Stimulated activated CD8-positive, alpha-beta memory T cell treated with anti-CD3 and anti-CD28 coated beads, Interleukin-7, amount 100 ng/mL, for 48 hours (primary cell): ENCODE results near the gene CSNK1D.

Experiments
- DNase-seq, 2 donors: peaks; one replicate each; pipeline ENCODE4 v3.0.0-alpha.2; 2020; ENCODE audit warnings: low read depth in 1 of 2; ENCODE audit errors: extremely low read depth in 1 of 2

CSNK1D gene

GRCh38 chr17:82296511-82297279, 23.2 kb upstream of the CSNK1D start:
- no peak for DNase-seq

GRCh38 chr17:82295472-82295814, 21.9 kb upstream of the CSNK1D start:
- no peak for DNase-seq

DNA sequence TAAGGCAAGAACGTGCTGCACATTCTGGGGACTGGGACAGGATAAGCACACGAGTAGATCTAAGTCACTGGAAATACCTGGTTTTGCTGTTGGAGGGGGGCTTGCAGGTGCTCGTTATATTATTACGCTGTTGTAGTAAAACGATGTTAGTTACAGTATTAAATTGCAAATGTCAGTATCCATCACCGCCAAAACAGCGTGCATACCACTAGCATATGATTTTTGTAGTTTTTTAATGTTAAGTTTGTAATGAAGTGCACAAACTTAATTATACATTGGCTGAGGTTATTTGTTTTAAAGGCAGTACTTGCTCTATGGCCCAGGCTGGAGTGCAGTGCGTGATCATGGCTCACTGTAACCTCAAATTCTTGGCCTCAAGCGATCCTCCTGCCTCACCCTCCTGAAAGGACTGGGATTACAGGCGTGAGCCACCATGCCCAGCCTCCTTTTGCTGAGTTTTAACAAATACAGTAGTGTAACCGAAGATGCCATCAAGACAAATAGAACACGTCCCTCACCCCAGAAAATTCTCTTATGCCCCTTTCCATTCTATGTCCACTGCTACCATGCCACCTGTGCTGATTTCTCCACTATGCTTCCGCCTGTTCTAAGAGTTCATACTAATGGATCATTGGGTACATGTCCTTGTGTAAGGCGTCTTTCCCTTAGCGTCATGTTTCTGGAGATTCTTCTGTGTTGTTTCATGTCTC, 20.7 kb upstream of the CSNK1D start:
- DNase-seq, result no peak

- DNase-seq, result peak; percentile 85 to 92
Measured at GRCh38 chr17:82292251-82293154, 19.0 kb upstream of the CSNK1D start.

DNA sequence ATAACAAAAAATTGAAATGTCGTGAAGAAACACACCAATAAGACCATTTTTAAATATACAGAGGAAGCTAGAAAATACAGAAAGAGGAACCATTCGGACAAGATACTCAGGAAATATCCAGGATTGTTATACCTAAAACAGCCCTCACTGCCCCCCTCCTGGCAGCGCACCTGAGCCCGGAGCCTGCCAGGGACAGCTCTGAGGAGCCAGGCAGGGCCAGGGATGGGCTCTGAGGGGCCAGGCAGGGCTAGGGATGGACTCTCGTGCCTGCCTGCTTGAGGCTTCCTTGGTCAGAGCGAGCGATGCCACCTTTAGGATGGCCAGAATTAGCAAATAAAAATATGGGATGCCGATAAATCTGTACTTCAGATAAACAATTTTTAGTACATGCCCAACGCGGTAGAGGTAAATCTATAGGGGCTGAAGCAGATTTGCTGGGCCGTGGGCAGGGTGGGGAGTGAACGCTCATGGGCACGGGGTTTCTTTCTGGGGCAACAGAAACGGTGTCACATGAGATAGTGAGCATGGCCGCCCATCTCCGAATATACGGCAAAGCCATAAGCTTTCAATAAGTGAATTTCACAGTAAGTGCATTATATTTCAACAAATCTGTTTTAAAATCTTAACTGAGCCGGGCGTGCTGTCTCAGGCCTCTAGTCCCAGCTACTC, 18.2 kb upstream of the CSNK1D start:
- DNase-seq, result no peak

DNA sequence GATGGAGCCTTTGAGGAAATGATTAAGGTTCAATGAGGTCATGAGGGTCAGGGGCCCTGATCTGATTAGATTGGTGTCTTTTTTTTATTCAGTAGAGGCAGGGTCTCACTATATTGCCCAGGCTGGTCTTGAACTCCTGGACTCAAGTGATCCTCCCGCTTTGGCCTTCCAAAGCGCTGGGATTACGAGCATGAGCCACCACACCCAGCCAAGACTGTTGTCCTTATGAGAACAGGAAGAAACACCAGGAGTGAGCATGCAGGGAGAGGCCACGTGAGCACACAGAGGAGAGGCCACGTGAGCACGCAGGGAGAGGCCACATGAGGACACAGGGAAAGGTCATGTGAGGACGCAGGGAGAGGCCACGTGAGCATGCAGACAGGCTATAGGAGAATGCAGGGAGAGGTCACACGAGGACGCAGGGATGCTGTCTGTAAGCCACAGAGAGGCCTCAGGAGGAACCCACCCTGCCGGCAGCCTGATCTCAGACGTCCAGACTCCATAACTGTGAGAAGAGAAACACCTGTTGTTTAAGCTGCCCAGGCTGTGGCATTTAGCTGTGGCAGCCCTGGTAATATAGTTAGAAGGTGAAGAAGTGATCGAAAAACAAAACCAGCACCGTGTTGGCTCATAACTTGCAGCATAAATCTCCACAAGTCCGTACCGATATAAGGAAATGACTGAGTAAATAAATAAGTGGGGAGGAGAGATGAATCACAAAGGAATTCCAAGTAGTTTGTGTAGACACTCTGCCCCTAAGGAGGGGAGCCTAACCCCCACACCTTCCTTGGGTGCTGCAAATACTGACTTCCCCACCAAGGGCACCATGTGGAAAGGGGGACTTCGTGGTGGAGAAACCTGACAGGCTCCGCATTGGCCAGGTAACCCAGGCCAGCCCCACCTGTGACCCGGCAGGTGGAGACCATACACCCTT, 14.6 kb upstream of the CSNK1D start:
- DNase-seq, result no peak

GRCh38 chr17:82287013-82287867, 13.7 kb upstream of the CSNK1D start:
- DNase-seq, result no peak

DNA sequence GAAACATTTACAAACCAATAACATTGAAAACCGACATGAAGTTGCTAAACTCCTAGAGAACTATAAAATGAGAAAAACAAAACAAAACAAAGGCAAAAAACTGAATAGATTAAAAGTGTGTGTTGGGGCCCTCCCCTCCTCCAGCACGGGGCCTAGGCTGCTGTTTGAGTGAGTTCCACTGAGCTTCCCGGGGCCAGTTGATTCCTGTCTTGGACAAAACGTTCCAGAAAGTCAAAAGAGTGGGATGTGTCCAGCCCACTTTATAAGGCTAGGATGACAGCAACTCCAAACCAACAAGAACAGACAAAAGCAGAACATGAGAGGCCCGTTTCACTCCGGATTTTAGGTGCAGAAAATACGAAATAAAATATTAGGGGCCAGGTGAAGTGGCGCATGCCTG, 11.6 kb upstream of the CSNK1D start:
- DNase-seq, result no peak

GRCh38 chr17:82283208-82283749, 9.8 kb upstream of the CSNK1D start:
- DNase-seq, result peak in 1 of 2 donors; percentile 79

DNA sequence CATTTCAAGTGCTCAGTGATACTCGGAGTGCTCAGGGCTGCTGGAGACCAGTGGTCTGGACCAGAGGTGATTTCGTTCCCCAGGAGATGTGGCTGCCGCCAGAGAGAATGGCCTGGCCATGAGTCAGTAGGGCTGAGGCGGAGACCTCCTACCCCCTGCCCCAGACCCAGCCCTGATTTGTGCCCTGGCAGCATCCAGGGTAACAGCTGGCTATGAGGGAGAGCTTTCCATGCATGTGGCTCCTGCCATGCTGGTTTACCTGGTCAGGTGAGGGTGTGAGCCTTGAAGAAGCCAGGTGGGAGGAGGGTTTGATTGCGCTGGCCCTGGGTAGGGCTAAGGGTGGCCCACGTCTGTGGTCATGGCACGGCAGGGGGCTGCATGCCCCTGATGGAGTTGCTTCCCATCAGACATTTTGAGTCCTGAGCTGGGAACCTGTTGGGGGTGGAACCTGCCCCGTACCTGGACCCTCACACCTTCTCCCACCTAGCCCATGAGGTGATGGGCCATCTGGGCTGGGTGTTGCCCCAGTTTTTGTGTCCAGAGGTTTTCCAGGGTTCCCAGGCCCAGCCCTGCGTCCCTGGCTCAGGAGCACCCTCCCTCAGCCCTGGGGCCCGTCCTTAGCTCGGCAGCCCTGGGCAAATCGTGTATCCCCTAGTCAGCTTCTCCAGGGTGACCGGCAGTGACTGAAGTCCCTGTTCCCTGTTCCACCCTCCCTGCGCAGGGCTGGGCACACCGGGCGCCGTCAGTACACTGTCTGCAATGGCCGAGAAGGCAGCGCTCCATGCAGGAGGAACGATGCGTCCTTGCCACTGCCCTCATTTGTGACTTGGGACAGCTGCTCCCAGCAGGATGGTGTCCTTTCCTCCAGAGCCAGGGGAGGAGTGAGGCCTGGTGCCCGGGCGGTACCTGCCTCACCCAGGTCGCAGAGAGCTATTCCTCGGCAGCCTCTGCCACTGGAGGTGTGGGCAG, 9.0 kb upstream of the CSNK1D start:
- no peak for DNase-seq

GRCh38 chr17:82281502-82282238, 8.2 kb upstream of the CSNK1D start:
- DNase-seq, result no peak

- DNase-seq, result no peak
Measured at GRCh38 chr17:82281076-82281475, 7.6 kb upstream of the CSNK1D start.

- no peak for DNase-seq
Measured at GRCh38 chr17:82280537-82280936, 7.0 kb upstream of the CSNK1D start.

DNA sequence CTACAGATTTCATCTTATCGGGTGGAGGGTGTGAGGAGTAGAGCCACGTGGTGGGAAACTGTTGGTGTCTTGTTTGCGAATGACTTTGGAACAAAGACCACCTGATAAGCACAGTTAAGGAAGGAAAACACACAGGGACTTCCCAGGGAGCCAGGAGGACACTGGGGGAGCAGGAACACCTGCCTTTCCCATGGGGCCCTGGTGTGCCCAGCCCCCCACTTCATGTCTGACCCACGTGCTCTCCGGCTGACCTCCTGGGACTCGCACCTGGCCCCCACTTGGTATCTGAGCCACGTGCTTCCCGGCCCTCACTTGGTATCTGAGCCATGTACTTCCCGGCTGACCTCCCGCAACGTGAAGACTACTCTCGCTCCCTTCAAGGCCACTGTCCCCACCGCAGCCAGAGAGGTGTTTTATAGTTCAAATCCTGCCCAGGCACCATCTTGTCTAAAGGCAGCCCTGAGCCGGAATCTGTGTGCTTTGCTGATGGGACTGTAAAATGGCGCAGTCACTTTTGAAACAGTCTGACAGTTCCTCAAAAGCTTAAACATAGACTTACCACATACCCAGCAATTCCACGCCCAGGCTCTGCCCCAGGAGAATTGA, 5.4 kb upstream of the CSNK1D start:
- DNase-seq, result no peak

DNA sequence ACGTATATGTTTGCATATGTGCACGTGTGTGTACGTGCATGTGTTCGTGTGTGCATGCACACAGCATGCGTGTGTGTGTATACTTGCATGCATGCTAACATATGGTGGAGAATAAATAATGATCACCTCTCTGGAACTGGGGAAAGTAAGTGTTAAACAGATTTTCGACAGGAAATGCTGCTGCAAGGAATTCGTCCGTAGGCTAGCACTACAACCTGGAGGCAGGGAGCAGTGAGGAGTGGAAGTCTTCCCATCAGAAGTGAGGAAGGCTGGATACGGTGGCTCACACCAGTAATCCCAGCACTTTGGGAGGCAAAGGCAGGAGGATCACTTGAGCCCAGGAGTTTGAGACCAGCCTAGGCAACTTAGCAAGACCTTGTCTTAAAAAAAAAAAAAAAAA, 4.8 kb upstream of the CSNK1D start:
- no peak for DNase-seq

- no peak for DNase-seq
Measured at GRCh38 chr17:82277851-82278250, 4.4 kb upstream of the CSNK1D start.
